K562 (cell line): ENCODE results near the gene ATP6V1F. TPM values are rescaled to one million over a fixed set of nuclear protein-coding genes. Genes with fewer than 3 reads are reported as not detected.

Experiments
- CREB1 ChIP-seq, 2 experiments: sonication (generic) in 1 of 2; formaldehyde crosslinking in 1 of 2; IDR thresholded peaks; 2 replicates each; pipeline versions ENCODE4 v1.6.1 to v1.8.0; 2012 to 2022; ENCODE audit warnings: inconsistent platforms in 1 of 2, mild to moderate bottlenecking in 1 of 2, missing genetic modification reagents in 1 of 2, moderate library complexity in 1 of 2
- ETV6 ChIP-seq, 3 experiments: fragments of 150-350 bp in 1 of 3; sonication (generic) in 1 of 3; formaldehyde crosslinking in 1 of 3; IDR thresholded peaks; 2 replicates each; pipeline versions ENCODE4 v1.6.1 to v1.8.0; 2014 to 2022; ENCODE audit warnings: borderline replicate concordance in 2 of 3, low read depth in 2 of 3, antibody characterized with exemption in 1 of 3, low read length in 1 of 3, mild to moderate bottlenecking in 1 of 3, missing genetic modification reagents in 1 of 3
- EWSR1 ChIP-seq: fragments of 450-650 bp; IDR thresholded peaks from 2 replicates; pipeline ENCODE4 v1.6.1; 2018; ENCODE audit warnings: borderline replicate concordance, mild to moderate bottlenecking, low read depth, moderate library complexity; ENCODE audit not compliant: partially characterized antibody
- HCFC1 ChIP-seq: IDR thresholded peaks from 2 replicates; pipeline ENCODE4 v1.6.1; 2012; ENCODE audit warnings: low read depth, low read length, improper control_type of control experiment
- HDAC2 ChIP-seq: fragments of 450-650 bp; IDR thresholded peaks from 2 replicates; pipeline ENCODE4 v1.6.1; 2016; ENCODE audit warnings: mild to moderate bottlenecking
- JUND ChIP-seq, 2 experiments: IDR thresholded peaks; 2 replicates in 1 of 2; 3 replicates in 1 of 2; pipeline ENCODE4 v1.6.1; 2011; ENCODE audit warnings: borderline replicate concordance in 2 of 2, low read depth in 2 of 2, low read length in 2 of 2, improper control_type of control experiment in 1 of 2, missing biosample characterization in 1 of 2, missing genetic modification characterization in 1 of 2, missing genetic modification reagents in 1 of 2
- L3MBTL2 ChIP-seq: fragments of 450-650 bp; IDR thresholded peaks from 2 replicates; pipeline ENCODE4 v1.6.1; 2016; ENCODE audit warnings: mild to moderate bottlenecking, moderate library complexity
- NFATC3 ChIP-seq: fragments of 450-650 bp; IDR thresholded peaks from 2 replicates; pipeline ENCODE4 v1.6.1; 2017; ENCODE audit warnings: mild to moderate bottlenecking
- PCBP2 ChIP-seq: fragments of 200-400 bp; formaldehyde crosslinking; IDR thresholded peaks from 2 replicates; pipeline ENCODE4 v1.6.1; 2018; ENCODE audit warnings: low read length, low read depth, mild to moderate bottlenecking, moderate library complexity; ENCODE audit not compliant: poor library complexity, severe bottlenecking
- TBP ChIP-seq: optimal IDR thresholded peaks from 2 replicates; pipeline ENCODE3; 2011; ENCODE audit warnings: low read depth, low read length, improper control_type of control experiment
- ZNF561 ChIP-seq: fragments of 450-650 bp; formaldehyde crosslinking; conservative IDR thresholded peaks from 2 replicates; pipeline ENCODE4 v1.4.0; 2020; ENCODE audit warnings: mild to moderate bottlenecking, moderate library complexity
- polyA plus RNA-seq, 8 experiments: library from polyadenylated mRNA; depleted of rRNA in 4 of 8; stranded (reverse) in 5 of 8; unstranded in 3 of 8; fragments of >200 nt; fragmentation: Nextera tagmentation in 2 of 8; fragmentation: Illumina TruSeq in 1 of 8; extraction: Ambion mirVana in 2 of 8; extraction: Trizol in 1 of 8; gene quantifications; 2 replicates each; pipeline versions ENCODE4 v1.2.1 to v1.2.3, GENCODE V29; 2011 to 2014; ENCODE audit warnings: inconsistent platforms in 1 of 8, missing spikeins in 1 of 8
- total RNA-seq, 7 experiments: library from RNA; depleted of rRNA in 6 of 7; stranded (reverse); fragments of >200 nt in 6 of 7; fragmentation: Illumina TruSeq in 2 of 7; extraction: Trizol in 2 of 7; gene quantifications; 2 replicates each; pipeline versions ENCODE4 v1.2.1 to v1.2.3, GENCODE V29; 2011 to 2021; ENCODE audit warnings: low replicate concordance in 1 of 7
- TF ChIP-seq, protein P1 (sequence below), 2 experiments: fragments of 450-650 bp in 1 of 2; IDR thresholded peaks; 2 replicates each; pipeline ENCODE4 v1.6.1; 2011 to 2017; ENCODE audit warnings: low read depth in 2 of 2, antibody characterized with exemption in 1 of 2, borderline replicate concordance in 1 of 2, low read length in 1 of 2, mild to moderate bottlenecking in 1 of 2, mixed read lengths in 1 of 2; ENCODE audit not compliant: control insufficient read depth in 1 of 2
- TF ChIP-seq, protein P2 (sequence below): sonication (generic); formaldehyde crosslinking; IDR thresholded peaks from 2 replicates; pipeline ENCODE4 v1.5.0; 2020; ENCODE audit warnings: missing genetic modification reagents
- TF ChIP-seq, protein P3 (sequence below), 2 experiments: IDR thresholded peaks; 2 replicates each; pipeline ENCODE4 v1.6.1; 2012; ENCODE audit warnings: improper control_type of control experiment in 2 of 2, low read depth in 2 of 2, low read length in 2 of 2, borderline replicate concordance in 1 of 2
- TF ChIP-seq, protein P4 (sequence below), 2 experiments: fragments of 200-800 bp in 1 of 2; sonication (Bioruptor generic) in 1 of 2; sonication (generic) in 1 of 2; formaldehyde crosslinking in 1 of 2; IDR thresholded peaks in 1 of 2; conservative IDR thresholded peaks in 1 of 2; 2 replicates each; pipeline versions ENCODE4 v1.5.0 to v1.6.1; 2016 to 2020; ENCODE audit warnings: missing compliant biosample characterization in 1 of 2, missing genetic modification characterization in 1 of 2, missing genetic modification reagents in 1 of 2

ATP6V1F gene
- total and polyA plus RNA-seq, 9 of the 15 experiments (the other 6 are each of a cell fraction or from before 2014, with no cell fraction given): 206 to 1,123 (median 542) TPM

DNA sequence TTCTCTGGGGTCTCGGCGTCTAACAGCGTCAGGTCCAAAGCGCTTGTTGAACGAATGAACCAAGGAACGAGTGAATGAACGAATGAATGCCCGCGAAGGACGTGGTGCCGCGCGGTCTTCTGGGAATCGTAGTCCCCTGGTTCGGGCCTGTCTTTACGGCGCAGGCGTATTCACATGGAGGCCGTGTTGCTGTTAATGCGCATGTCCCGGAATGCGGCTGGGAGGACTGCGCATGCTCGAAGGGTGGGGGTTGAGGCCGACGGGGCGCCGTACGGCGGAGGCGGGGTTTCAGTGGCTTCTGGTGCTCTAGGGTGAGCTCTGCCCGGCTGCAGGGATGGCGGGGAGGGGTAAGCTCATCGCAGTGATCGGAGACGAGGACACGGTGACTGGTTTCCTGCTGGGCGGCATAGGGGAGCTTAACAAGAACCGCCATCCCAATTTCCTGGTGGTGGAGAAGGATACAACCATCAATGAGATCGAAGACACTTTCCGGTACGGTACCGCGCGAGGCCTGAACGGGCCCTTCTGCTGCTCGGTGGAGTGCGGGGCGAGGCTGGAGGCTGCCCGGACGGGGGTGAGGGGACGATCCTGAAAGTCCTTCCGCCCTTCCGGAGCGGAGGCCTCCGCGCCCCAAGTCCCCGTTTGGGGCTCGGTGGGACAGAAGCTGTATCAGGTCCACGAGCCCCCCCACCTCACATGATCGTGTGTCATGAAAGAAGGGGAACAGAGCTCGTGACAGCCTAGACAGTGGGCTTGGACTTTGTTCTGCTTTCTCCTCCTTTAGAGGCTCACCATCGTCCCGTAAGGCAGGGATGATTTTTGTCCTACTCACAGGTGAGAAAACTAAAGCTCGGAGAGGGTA lies at the start of gene ATP6V1F (continued):
- TF ChIP-seq ETV6 (IDR thresholded peaks at IDR 0.05; ENCODE audit: borderline replicate concordance in 1 of 2, low read depth in 2 of 2, low read length in 1 of 2) (0 out of 4 replicates have a peak, but pooled peaks of 1 of the 2 experiments have one; percentile 27), ETV6 (CRISPR knock-in tag; IDR thresholded peaks at IDR 0.05; ENCODE audit: borderline replicate concordance) (no peak), TBP (peak; percentile 67), HDAC2 (no peak), EWSR1 (no peak), CREB1 (IDR thresholded peaks at IDR 0.05) (peak; percentile 89), CREB1 (CRISPR knock-in tag; IDR thresholded peaks at IDR 0.05) (peak; percentile 92), L3MBTL2 (peak; percentile 51; the same call in 1 of the 2 replicates), ZNF561 (CRISPR knock-in tag) (no peak), HCFC1 (peak; percentile 97), NFATC3 (no peak), JUND (IDR thresholded peaks at IDR 0.05; ENCODE audit: borderline replicate concordance, low read depth, low read length) (no peak), JUND (tag; IDR thresholded peaks at IDR 0.05; ENCODE audit: borderline replicate concordance, low read depth, low read length) (peak; percentile 50; the same call in 1 of the 3 replicates), PCBP2 (no peak)
- TF ChIP-seq, protein P1, sequence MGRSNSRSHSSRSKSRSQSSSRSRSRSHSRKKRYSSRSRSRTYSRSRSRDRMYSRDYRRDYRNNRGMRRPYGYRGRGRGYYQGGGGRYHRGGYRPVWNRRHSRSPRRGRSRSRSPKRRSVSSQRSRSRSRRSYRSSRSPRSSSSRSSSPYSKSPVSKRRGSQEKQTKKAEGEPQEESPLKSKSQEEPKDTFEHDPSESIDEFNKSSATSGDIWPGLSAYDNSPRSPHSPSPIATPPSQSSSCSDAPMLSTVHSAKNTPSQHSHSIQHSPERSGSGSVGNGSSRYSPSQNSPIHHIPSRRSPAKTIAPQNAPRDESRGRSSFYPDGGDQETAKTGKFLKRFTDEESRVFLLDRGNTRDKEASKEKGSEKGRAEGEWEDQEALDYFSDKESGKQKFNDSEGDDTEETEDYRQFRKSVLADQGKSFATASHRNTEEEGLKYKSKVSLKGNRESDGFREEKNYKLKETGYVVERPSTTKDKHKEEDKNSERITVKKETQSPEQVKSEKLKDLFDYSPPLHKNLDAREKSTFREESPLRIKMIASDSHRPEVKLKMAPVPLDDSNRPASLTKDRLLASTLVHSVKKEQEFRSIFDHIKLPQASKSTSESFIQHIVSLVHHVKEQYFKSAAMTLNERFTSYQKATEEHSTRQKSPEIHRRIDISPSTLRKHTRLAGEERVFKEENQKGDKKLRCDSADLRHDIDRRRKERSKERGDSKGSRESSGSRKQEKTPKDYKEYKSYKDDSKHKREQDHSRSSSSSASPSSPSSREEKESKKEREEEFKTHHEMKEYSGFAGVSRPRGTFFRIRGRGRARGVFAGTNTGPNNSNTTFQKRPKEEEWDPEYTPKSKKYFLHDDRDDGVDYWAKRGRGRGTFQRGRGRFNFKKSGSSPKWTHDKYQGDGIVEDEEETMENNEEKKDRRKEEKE (IDR thresholded peaks at IDR 0.05; ENCODE audit: borderline replicate concordance in 1 of 2, control insufficient read depth in 1 of 2, low read depth in 2 of 2, low read length in 1 of 2): no peak
- TF ChIP-seq, protein P2, sequence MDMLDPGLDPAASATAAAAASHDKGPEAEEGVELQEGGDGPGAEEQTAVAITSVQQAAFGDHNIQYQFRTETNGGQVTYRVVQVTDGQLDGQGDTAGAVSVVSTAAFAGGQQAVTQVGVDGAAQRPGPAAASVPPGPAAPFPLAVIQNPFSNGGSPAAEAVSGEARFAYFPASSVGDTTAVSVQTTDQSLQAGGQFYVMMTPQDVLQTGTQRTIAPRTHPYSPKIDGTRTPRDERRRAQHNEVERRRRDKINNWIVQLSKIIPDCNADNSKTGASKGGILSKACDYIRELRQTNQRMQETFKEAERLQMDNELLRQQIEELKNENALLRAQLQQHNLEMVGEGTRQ: no peak; the same call in 1 of the 2 replicates
- TF ChIP-seq, protein P3, sequence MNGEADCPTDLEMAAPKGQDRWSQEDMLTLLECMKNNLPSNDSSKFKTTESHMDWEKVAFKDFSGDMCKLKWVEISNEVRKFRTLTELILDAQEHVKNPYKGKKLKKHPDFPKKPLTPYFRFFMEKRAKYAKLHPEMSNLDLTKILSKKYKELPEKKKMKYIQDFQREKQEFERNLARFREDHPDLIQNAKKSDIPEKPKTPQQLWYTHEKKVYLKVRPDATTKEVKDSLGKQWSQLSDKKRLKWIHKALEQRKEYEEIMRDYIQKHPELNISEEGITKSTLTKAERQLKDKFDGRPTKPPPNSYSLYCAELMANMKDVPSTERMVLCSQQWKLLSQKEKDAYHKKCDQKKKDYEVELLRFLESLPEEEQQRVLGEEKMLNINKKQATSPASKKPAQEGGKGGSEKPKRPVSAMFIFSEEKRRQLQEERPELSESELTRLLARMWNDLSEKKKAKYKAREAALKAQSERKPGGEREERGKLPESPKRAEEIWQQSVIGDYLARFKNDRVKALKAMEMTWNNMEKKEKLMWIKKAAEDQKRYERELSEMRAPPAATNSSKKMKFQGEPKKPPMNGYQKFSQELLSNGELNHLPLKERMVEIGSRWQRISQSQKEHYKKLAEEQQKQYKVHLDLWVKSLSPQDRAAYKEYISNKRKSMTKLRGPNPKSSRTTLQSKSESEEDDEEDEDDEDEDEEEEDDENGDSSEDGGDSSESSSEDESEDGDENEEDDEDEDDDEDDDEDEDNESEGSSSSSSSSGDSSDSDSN (IDR thresholded peaks at IDR 0.05; ENCODE audit: borderline replicate concordance in 1 of 2, low read depth in 2 of 2, low read length in 2 of 2): peak; percentile 22 to 41; a peak in 1 of 4 replicates
- TF ChIP-seq, protein P4, sequence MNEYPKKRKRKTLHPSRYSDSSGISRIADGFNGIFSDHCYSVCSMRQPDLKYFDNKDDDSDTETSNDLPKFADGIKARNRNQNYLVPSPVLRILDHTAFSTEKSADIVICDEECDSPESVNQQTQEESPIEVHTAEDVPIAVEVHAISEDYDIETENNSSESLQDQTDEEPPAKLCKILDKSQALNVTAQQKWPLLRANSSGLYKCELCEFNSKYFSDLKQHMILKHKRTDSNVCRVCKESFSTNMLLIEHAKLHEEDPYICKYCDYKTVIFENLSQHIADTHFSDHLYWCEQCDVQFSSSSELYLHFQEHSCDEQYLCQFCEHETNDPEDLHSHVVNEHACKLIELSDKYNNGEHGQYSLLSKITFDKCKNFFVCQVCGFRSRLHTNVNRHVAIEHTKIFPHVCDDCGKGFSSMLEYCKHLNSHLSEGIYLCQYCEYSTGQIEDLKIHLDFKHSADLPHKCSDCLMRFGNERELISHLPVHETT (CRISPR knock-in tag; conservative IDR thresholded peaks at IDR 0.05 in 1 of 2, IDR thresholded peaks at IDR 0.05 in 1 of 2): no peak
